ENCODE results near the gene C10orf53.

The C10orf53 gene

DNA sequence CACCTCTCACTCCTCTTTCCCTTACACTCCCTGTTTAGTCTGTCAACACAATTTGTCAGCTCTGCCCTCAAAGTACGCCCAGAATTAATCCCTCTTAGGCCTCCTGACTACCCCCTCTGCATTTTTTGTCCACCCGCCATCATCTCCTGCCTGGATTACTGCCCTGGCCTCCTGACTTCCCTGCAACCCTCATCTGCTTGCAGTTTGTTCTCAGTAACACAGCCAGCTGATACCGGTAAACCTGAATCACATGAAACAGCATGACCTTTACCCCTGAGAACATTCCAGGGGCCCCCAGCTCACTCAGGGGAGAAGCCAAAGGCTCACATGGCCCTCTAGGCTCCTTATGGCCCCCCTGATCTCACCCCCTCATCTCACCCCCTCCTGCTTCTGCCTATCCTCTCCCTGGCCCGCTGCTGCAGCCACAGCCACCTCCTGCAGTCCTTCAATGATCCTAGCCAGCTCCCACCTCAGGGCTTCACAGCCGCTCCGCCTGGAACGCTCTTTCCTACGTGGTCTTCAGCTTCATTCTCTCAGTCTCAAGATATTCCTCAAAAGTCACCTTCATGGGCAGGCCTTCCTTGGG lies 8.9 kb downstream of the C10orf53 start:
- Histone ChIP-seq H3K4me1 (ENCODE audit: control insufficient read depth in 1 of 2, insufficient read depth in 1 of 2, low read depth in 1 of 2, low read length in 1 of 2) (no peaks in the 10 kb centered on the region), H3K36me3 (no peaks in the 10 kb centered on the region), H3K27me3 (peaks cover 74% of the 10 kb centered on the region), H3K4me3 (ENCODE audit: low read depth in 1 of 2, low read length in 1 of 2) (no peak overlapping the region), H3K9me3 (no peaks in the 10 kb centered on the region), H3K27ac (no peak overlapping the region)
- TF ChIP-seq CTCF (IDR thresholded peaks at IDR 0.05), result no peak

- H3K4me1 ChIP-seq (ENCODE audit: control insufficient read depth in 1 of 2, insufficient read depth in 1 of 2, low read depth in 1 of 2, low read length in 1 of 2), result no peaks in the 10 kb centered on the region
- H3K36me3 ChIP-seq, result no peaks in the 10 kb centered on the region
- H3K27ac ChIP-seq, result no peak overlapping the region
- no peak overlapping the region for H3K4me3 ChIP-seq (ENCODE audit: low read depth in 1 of 2, low read length in 1 of 2)
- TF ChIP-seq CTCF (IDR thresholded peaks at IDR 0.05), result no peak
- peaks cover 74% of the 10 kb centered on the region for H3K27me3 ChIP-seq
- H3K9me3 ChIP-seq, result no peaks in the 10 kb centered on the region
These were observed 9.5 kb downstream of the C10orf53 start for GRCh38 chr10:49688920-49689319.

DNA sequence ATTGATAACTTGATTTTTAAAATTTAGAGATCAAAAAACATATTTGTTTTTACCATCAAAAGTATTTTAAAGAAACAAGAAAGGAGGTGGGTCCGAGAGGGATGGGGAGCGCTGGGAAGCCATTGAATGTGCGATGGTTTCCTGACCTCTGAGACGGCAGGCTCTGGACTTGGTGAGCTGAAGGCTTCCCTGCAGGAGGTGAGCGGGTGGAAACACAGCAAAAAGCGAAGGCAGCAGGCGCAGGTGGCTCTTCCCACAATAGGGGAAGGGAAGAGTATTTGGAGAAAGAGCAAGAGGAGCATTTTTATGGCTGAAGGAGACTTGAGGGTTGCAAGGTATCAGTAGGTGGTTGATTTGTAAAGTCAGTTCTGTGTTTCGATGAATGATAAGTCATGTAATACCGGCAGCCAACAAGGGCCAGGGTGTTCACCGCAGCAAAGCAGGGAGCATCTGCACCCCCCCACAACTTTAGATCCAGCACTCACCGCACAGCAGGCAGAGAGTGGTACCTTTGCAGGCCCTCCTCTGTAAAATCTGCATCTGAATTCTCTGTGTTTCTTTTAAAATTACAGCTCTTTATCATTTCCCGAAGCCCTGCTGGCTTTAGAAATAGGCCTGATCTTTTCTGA lies 10.5 kb downstream of the C10orf53 start:
- Histone ChIP-seq H3K27me3 (peaks cover 83% of the 10 kb centered on the region), H3K9me3 (no peaks in the 10 kb centered on the region), H3K27ac (no peak overlapping the region), H3K4me3 (ENCODE audit: low read depth in 1 of 2, low read length in 1 of 2) (no peak overlapping the region), H3K36me3 (no peaks in the 10 kb centered on the region), H3K4me1 (ENCODE audit: control insufficient read depth in 1 of 2, insufficient read depth in 1 of 2, low read depth in 1 of 2, low read length in 1 of 2) (no peaks in the 10 kb centered on the region)
- no peak for TF ChIP-seq CTCF (IDR thresholded peaks at IDR 0.05)

DNA sequence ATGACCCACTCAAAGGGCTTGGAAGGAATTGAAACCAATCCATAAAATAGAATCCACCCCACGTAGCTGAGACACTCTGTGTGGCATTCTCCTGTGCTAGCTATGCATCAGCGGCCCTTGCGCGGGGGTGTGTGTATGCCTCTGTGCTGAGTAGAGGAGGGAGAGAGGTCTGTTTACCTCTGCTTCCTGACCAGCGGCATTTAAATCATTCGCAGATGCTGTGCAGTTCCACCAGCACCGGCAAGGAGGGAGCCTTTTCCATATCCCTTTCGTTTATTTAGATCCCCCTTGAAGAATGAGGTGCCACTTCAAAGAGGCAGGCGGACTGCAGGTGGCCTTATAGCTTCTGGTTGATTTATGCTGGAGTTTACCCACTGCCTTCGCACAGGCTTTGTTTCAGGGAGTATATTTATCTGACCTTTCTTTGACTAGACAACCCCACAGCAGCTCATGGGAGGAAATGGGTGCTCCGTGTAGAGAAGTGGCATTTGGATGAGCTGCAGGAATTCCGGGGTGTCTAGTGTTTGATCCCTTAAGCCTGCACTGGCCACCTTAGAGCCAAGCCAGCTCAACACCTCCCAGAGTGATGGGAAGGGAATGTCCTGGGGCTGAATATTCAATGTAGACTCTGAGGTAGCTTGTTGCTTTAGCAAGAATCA lies 11.4 kb downstream of the C10orf53 start:
- Histone ChIP-seq H3K9me3 (no peaks in the 10 kb centered on the region), H3K27me3 (peaks cover 87% of the 10 kb centered on the region), H3K4me1 (ENCODE audit: control insufficient read depth in 1 of 2, insufficient read depth in 1 of 2, low read depth in 1 of 2, low read length in 1 of 2) (no peaks in the 10 kb centered on the region), H3K4me3 (ENCODE audit: low read depth in 1 of 2, low read length in 1 of 2) (no peak overlapping the region), H3K36me3 (no peaks in the 10 kb centered on the region), H3K27ac (no peak overlapping the region)
- no peak for TF ChIP-seq CTCF (IDR thresholded peaks at IDR 0.05)

DNA sequence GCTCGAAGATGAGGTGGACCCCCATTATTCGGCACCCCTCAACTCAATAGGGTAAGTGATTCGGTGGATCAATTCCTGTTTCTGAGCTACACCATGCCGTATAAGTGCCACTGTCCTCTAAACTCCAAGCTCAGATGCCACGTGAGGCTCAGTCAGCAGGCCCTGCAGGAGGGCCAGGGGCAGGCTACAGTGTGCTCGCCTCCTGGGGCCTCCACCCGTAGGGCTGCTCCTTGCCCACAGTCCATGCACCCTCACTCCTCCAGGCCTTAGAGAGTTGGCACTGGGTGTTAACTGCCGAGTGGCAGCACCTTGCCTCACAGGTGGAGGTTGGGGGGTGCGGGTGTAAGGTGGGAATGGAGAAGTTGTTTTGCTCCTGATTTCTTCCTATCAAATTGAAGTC lies 12.1 kb downstream of the C10orf53 start:
- Histone ChIP-seq H3K36me3 (no peaks in the 10 kb centered on the region), H3K4me3 (ENCODE audit: low read depth in 1 of 2, low read length in 1 of 2) (no peak overlapping the region), H3K27me3 (peaks cover 92% of the 10 kb centered on the region), H3K9me3 (no peaks in the 10 kb centered on the region), H3K27ac (no peak overlapping the region), H3K4me1 (ENCODE audit: control insufficient read depth in 1 of 2, insufficient read depth in 1 of 2, low read depth in 1 of 2, low read length in 1 of 2) (no peaks in the 10 kb centered on the region)
- no peak for TF ChIP-seq CTCF (IDR thresholded peaks at IDR 0.05)

Data from neutrophil (primary cell).